Omental fat pad (tissue), 4 donors: Measurements from ENCODE around the gene PRMT5. TPM values are rescaled to one million over a fixed set of nuclear protein-coding genes. Genes with fewer than 3 reads are reported as not detected.
"Not testable (repeated sequence)": the region's sequence is repeated elsewhere in the genome, so short reads cannot be mapped to it uniquely, and the experiment has no call there.

ENCODE experiments used
- ATAC-seq: fragments of 150-250 bp; one replicate; pipeline ENCODE4 v1.9.1; 2016; ENCODE audit warnings: mild to moderate bottlenecking, moderate library complexity; ENCODE audit not compliant: low FRiP score
- DNase-seq: peaks from one replicate; pipeline ENCODE4 v3.0.0-alpha.2; 2019; ENCODE audit warnings: low spot score
- CTCF ChIP-seq, 3 donors: fragments of 450-650 bp; IDR thresholded peaks; one replicate each; pipeline ENCODE4 v1.5.1; 2016 to 2017; ENCODE audit warnings: antibody characterized with exemption in 3 of 3, mild to moderate bottlenecking in 3 of 3, moderate library complexity in 2 of 3
- total RNA-seq, 4 donors: library from RNA; depleted of rRNA; stranded (reverse); fragments of >200 nt; gene quantifications; one replicate each; pipeline ENCODE4 v1.1.0, GENCODE V29; 2016

The PRMT5 gene
- total RNA-seq, 4 donors from 2014 or later: 38.8 to 54.9 (median 49.6) TPM

GRCh38 chr14:22920697-22921096 lies 8.5 kb downstream of the PRMT5 start:
- TF ChIP-seq CTCF (IDR thresholded peaks at IDR 0.05): no peak
- DNase-seq (no peak), ATAC-seq (no peak)

GRCh38 chr14:22919601-22919921 lies 9.6 kb downstream of the PRMT5 start:
- ATAC-seq (peak; percentile 28), DNase-seq (no peak)

GRCh38 chr14:22918804-22919600 lies 10.2 kb downstream of the PRMT5 start, which contains the start of gene RBM23:
TSS of gene RBM23 (minus strand) at chr14:22919149.
- no peak for TF ChIP-seq CTCF (IDR thresholded peaks at IDR 0.05)
- DNase-seq (peak; percentile 100), ATAC-seq (peak; percentile 96)

More at GRCh38 chr14:22919601-22919921, 9.6 kb downstream of the PRMT5 start:
- TF ChIP-seq CTCF (IDR thresholded peaks at IDR 0.05): no peak

- DNase-seq: no peak
- TF ChIP-seq CTCF (IDR thresholded peaks at IDR 0.05): no peak
- no peak for ATAC-seq
Measured at GRCh38 chr14:22915886-22916521, 13.2 kb downstream of the PRMT5 start.

- DNase-seq, ATAC-seq: not testable (repeated sequence)
Measured at GRCh38 chr14:22914836-22915235, 14.3 kb downstream of the PRMT5 start.

GRCh38 chr14:22910916-22911315 lies 18.3 kb downstream of the PRMT5 start:
- no peak for TF ChIP-seq CTCF (IDR thresholded peaks at IDR 0.05)
- ATAC-seq (no peak), DNase-seq (no peak)

GRCh38 chr14:22908601-22909000 lies 20.6 kb downstream of the PRMT5 start:
- DNase-seq: no peak
- no peak for TF ChIP-seq CTCF (IDR thresholded peaks at IDR 0.05)
- ATAC-seq: peak; percentile 62
